ENCODE data around the gene SMIM36. TPM values are rescaled to one million over a fixed set of nuclear protein-coding genes. Genes with fewer than 3 reads are reported as not detected.

The SMIM36 gene
- total and polyA plus RNA-seq, 10 of the 15 experiments (the other 5 are each of a cell fraction or from before 2014, with no cell fraction given): not detected

GRCh38 chr17:55434721-55435120 lies 76.5 kb downstream of the SMIM36 start:
- 5% methylated on average over 1 of the region's 1 CpG for WGBS (ENCODE audit: insufficient coverage, insufficient replicate concordance, low lambda C conversion rate, missing lambda C conversion rate)
- H3K4me2 ChIP-seq (ENCODE audit: control insufficient read depth, insufficient read depth): no peak overlapping the region; the same call in 1 of the 2 replicates
- H3K27ac ChIP-seq (ENCODE audit: control insufficient read depth, insufficient read depth): peak overlapping the region; percentile 7; the same call in 1 of the 2 replicates
- intact Hi-C loops (cut with micrococcal nuclease; ENCODE audit: unreplicated experiment): loop anchor here (5.0 kb wide), 1 partner anchor 78 kb away; the partner anchor contains the start of gene SMIM36
- ATAC-seq: peak; percentile 8; the same call in 1 of the 3 replicates
- H3K4me3 ChIP-seq: no peak overlapping the region
- ChIA-PET POLR2A (interaction anchor here (0.9 to 6.6 kb wide), 5 partner anchors 9 to 24 kb away, joined by 3 to 106 read pairs (median 8); partner anchors contain the start of gene MMD), RAD21 (ENCODE audit: unreplicated experiment) (interaction anchor here (0.6 to 6.4 kb wide), 5 partner anchors 8 to 81 kb away, joined by 3 to 99 read pairs (median 11); partner anchors contain the start of gene MMD), CTCF (no interaction called here), SMC1A (ENCODE audit: uncharacterized antibody, unreplicated experiment) (interaction anchor here (0.6 to 17.7 kb wide), 4 partner anchors 8 to 520 kb away, joined by 3 to 359 read pairs (median 3); partner anchors contain the start of gene MMD)
- H3K79me2 ChIP-seq (ENCODE audit: control insufficient read depth, insufficient read depth, low read length): no peaks in the 10 kb centered on the region
- H3K9ac ChIP-seq (ENCODE audit: control insufficient read depth, insufficient read depth, low read length): no peak overlapping the region
- peaks cover 22% of the 10 kb centered on the region for H3K4me1 ChIP-seq (ENCODE audit: control insufficient read depth, insufficient read depth, low read length)
- H3K36me3 ChIP-seq (ENCODE audit: control insufficient read depth in 2 of 2, insufficient read depth in 2 of 2, low read length in 1 of 2): no peaks in the 10 kb centered on the region
- no TSS peak for BruUV-seq (replicated peaks)
- FAIRE-seq: no peak
- no peaks in the 10 kb centered on the region for H4K20me1 ChIP-seq (ENCODE audit: control insufficient read depth, insufficient read depth)
- no peak for DNase-seq (ENCODE audit: low read depth, low spot score)
- no peaks in the 10 kb centered on the region for H3K27me3 ChIP-seq (replicated peaks in 1 of 2; ENCODE audit: control insufficient read depth in 2 of 2, insufficient read depth in 2 of 2, low read length in 1 of 2)
- in situ Hi-C loops (cut with MboI): no loop called here
- TF ChIP-seq RUNX3 (IDR thresholded peaks at IDR 0.05; ENCODE audit: low read length): peak; percentile 60; the same call in 1 of the 2 replicates
- TF ChIP-seq HCFC1 (IDR thresholded peaks at IDR 0.05; ENCODE audit: low read length): no peak
- peak; percentile 20; the same call in 1 of the 2 replicates for TF ChIP-seq CREM (IDR thresholded peaks at IDR 0.05; ENCODE audit: low read depth)
- no peak for TF ChIP-seq E4F1 (IDR thresholded peaks at IDR 0.05; ENCODE audit: borderline replicate concordance, partially characterized antibody)
- no peak for TF ChIP-seq KDM1A (IDR thresholded peaks at IDR 0.05; ENCODE audit: borderline replicate concordance)
- no peak for TF ChIP-seq ATF7 (IDR thresholded peaks at IDR 0.05; ENCODE audit: low read depth)
- TF ChIP-seq EED (IDR thresholded peaks at IDR 0.05; ENCODE audit: low read depth): no peak
- TF ChIP-seq NR2C1 (IDR thresholded peaks at IDR 0.05): no peak
- 0 out of 2 replicates have a peak, but pooled peaks have one; percentile 11 for TF ChIP-seq JUNB (IDR thresholded peaks at IDR 0.05)
- TF ChIP-seq FOS (IDR thresholded peaks at IDR 0.05; ENCODE audit: borderline replicate concordance, extremely low read depth, insufficient read length): no peak
- TF ChIP-seq YY1 (IDR thresholded peaks at IDR 0.05; ENCODE audit: low read depth, low read length): peak; percentile 64
- no peak for TF ChIP-seq EGR1 (IDR thresholded peaks at IDR 0.05; ENCODE audit: borderline replicate concordance in 1 of 2, low read depth in 2 of 2, low read length in 2 of 2)
- no peak for TF ChIP-seq NR2F1 (conservative IDR thresholded peaks at IDR 0.05)
- TF ChIP-seq PAX8 (IDR thresholded peaks at IDR 0.05): no peak
- no peak for TF ChIP-seq ASH2L (IDR thresholded peaks at IDR 0.05; ENCODE audit: borderline replicate concordance, low read depth)
- TF ChIP-seq BACH1 (IDR thresholded peaks at IDR 0.05; ENCODE audit: borderline replicate concordance): no peak
- H3K9me3 ChIP-seq (replicated peaks; ENCODE audit: control insufficient read depth, insufficient read depth, low read length): no peaks in the 10 kb centered on the region
- no peak overlapping the region for H2AFZ ChIP-seq (ENCODE audit: control insufficient read depth, low read depth, low read length)
